Suprapubic skin (tissue), 4 donors: ENCODE data around the gene KLHL29.

Experiments used
- CTCF ChIP-seq, 2 donors: fragments of 200-600 bp in 1 of 2; fragments of 450-650 bp in 1 of 2; sonication (generic) in 1 of 2; IDR thresholded peaks; one replicate each; pipeline ENCODE4 v1.5.1; 2016 to 2019; ENCODE audit warnings: antibody characterized with exemption in 2 of 2, mild to moderate bottlenecking in 1 of 2, moderate library complexity in 1 of 2
- EP300 ChIP-seq: sonication (generic); formaldehyde crosslinking; IDR thresholded peaks from one replicate; pipeline ENCODE4 v1.6.1; 2017; ENCODE audit warnings: antibody characterized with exemption
- POLR2A ChIP-seq, 2 donors: fragments of 450-650 bp; IDR thresholded peaks; one replicate each; pipeline ENCODE4 v1.6.1; 2017; ENCODE audit warnings: antibody characterized with exemption in 2 of 2, mild to moderate bottlenecking in 2 of 2, moderate library complexity in 2 of 2
- POLR2AphosphoS5 ChIP-seq, 3 donors: sonication (generic); formaldehyde crosslinking; IDR thresholded peaks; one replicate each; pipeline ENCODE4 v1.6.1; 2017; ENCODE audit warnings: antibody characterized with exemption in 3 of 3

- TF ChIP-seq CTCF (IDR thresholded peaks at IDR 0.05) (no peak), POLR2AphosphoS5 (IDR thresholded peaks at IDR 0.05) (no peak), EP300 (no peak), POLR2A (IDR thresholded peaks at IDR 0.05) (no peak)
Observed at GRCh38 chr2:23690421-23691105, 305.6 kb downstream of the KLHL29 start.
